SH-SY5Y (cell line): Measurements from ENCODE around the gene ZNHIT1.

Experiments used
- GATA2 ChIP-seq: IDR thresholded peaks from 2 replicates; pipeline ENCODE4 v1.6.1; 2011; ENCODE audit warnings: mild to moderate bottlenecking, low read depth, low read length
- GATA3 ChIP-seq: IDR thresholded peaks from 2 replicates; pipeline ENCODE4 v1.6.1; 2011; ENCODE audit warnings: low read depth, mild to moderate bottlenecking, low read length, moderate library complexity

DNA sequence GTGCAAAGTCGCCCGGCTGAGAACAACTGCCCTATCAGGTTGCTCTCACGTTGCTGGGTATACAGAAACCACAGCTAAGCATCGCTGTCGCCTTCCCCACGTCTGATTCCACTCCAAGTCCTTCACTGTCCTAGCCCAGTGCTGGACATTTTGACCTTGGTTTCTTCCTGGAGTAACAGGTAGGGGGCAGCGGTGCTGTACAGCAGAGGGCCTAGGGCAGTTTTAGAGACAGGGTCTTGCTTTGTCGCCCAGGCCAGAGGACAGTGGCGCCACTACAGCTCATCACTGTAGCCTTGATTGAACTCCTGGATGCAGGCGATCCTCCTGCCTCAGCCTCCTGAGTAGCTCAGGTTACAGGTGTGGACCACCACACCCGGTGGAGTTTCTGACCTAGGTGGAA, 17.1 kb downstream of the ZNHIT1 start:
- TF ChIP-seq GATA3 (no peak), GATA2 (no peak)
